Motor neuron (in vitro differentiated cells): Measurements from ENCODE around the gene TYSND1. TPM values are rescaled to one million over a fixed set of nuclear protein-coding genes. Genes with fewer than 3 reads are reported as not detected.

Experiments used
- ATAC-seq, 8 experiments: fragments of 200-7000 bp; cut with Tn5 transposase; replicated peaks in 6 of 8; 2 replicates each; pipeline ENCODE4 v1.8.0; 2021; ENCODE audit warnings: mild to moderate bottlenecking in 8 of 8, moderate library complexity in 8 of 8
- H3K27ac ChIP-seq, 2 donors: fragments of 250-450 bp; sonication (Bioruptor Pico); 2 replicates each; pipeline ENCODE4 v1.9.0; 2021; ENCODE audit warnings: antibody characterized with exemption in 2 of 2, mild to moderate bottlenecking in 2 of 2, moderate library complexity in 1 of 2
- H3K4me1 ChIP-seq, 2 donors: fragments of 250-450 bp; sonication (Bioruptor Pico); replicated peaks in 1 of 2; 2 replicates each; pipeline ENCODE4 v1.6.1; 2021; ENCODE audit warnings: antibody characterized with exemption in 2 of 2, mild to moderate bottlenecking in 2 of 2, moderate library complexity in 1 of 2
- H3K4me3 ChIP-seq, 5 donors: fragments of 250-450 bp; sonication (Bioruptor Pico); 2 replicates each; pipeline ENCODE4 v1.9.0; 2021; ENCODE audit warnings: antibody characterized with exemption in 5 of 5, mild to moderate bottlenecking in 5 of 5, moderate library complexity in 4 of 5
- WGBS, 10 experiments: fragments of 450-650 bp; shearing (Covaris generic); methylation state at CpG; one replicate each; pipeline ENCODE4 v1.0.0; 2022; 5-methylcytosine and 5-hydroxymethylcytosine counted together
- in situ Hi-C, 9 experiments: fragments of 400-800 bp; cut with MboI; loops; one replicate each; pipeline ENCODE4 v1.15.0; 2021; ENCODE audit warnings: low sequenced_read_pairs in 9 of 9, low pct_unique_long_range_greater_than_20kb in 2 of 9; ENCODE audit not compliant: unreplicated experiment in 9 of 9
- total RNA-seq, 8 experiments: library from RNA; unstranded; fragments of 300-600 nt; gene quantifications; 2 replicates each; pipeline versions ENCODE4 v1.2.3 to v1.2.4, GENCODE V29; 2022

Gene TYSND1
- total RNA-seq, 8 experiments from 2014 or later = 5.2 to 15.9 (median 7.9) TPM

- Histone ChIP-seq H3K27ac (no peak overlapping the region), H3K4me3 (no peak overlapping the region), H3K4me1 (no peaks in the 10 kb centered on the region)
- in situ Hi-C loops = no loop called here
- no peak for ATAC-seq
- 28 to 100% (median 61%) methylated on average over 1 to 4 of the region's 4 CpGs for WGBS, 10 experiments
These were observed 31.7 kb upstream of the TYSND1 start for GRCh38 chr10:70178139-70178725.

GRCh38 chr10:70176441-70176840 is 29.9 kb upstream of the TYSND1 start:
- Histone ChIP-seq H3K27ac (no peak overlapping the region), H3K4me1 (no peaks in the 10 kb centered on the region), H3K4me3 (no peak overlapping the region)
- ATAC-seq = no peak
- in situ Hi-C loops = no loop called here
- 61 to 98% (median 84%) methylated on average over 1 to 6 of the region's 6 CpGs for WGBS, 10 experiments

- no peak for ATAC-seq
- Histone ChIP-seq H3K4me1 (no peaks in the 10 kb centered on the region), H3K4me3 (no peak overlapping the region), H3K27ac (no peak overlapping the region)
- in situ Hi-C loops = no loop called here
- WGBS, 10 experiments = 40 to 100% (median 100%) methylated on average over 1 to 3 of the region's 3 CpGs; no CpG with 5 or more reads in 2 of the 10 experiments
These were observed 29.0 kb upstream of the TYSND1 start for GRCh38 chr10:70175516-70175915.

- H3K27ac ChIP-seq = no peak overlapping the region
- H3K4me1 ChIP-seq = peaks cover under 1 to 2% of the 10 kb centered on the region in 2 donors
- no peak overlapping the region for H3K4me3 ChIP-seq
- no peak for ATAC-seq
- in situ Hi-C loops = no loop called here
- WGBS, 10 experiments = 33 to 100% (median 80%) methylated on average over 1 to 4 of the region's 4 CpGs; no CpG with 5 or more reads in 3 of the 10 experiments
These were observed 27.7 kb upstream of the TYSND1 start for GRCh38 chr10:70174058-70174741.

GRCh38 chr10:70169649-70170364 is 23.3 kb upstream of the TYSND1 start:
- peak in 7 of 8 experiments; percentile 21 to 51 (median 39) for ATAC-seq
- 0 to 2% (median 0%) methylated on average over 2 to 17 of the region's 40 CpGs; no CpG with 5 or more reads in 1 of the 10 experiments for WGBS, 10 experiments
- peak overlapping the region; percentile 64 to 88 for H3K27ac ChIP-seq

GRCh38 chr10:70169011-70169410 is 22.5 kb upstream of the TYSND1 start:
- no peak overlapping the region for H3K27ac ChIP-seq
- WGBS, 10 experiments = 0 to 79% (median 40%) methylated on average over 1 to 2 of the region's 2 CpGs; no CpG with 5 or more reads in 1 of the 10 experiments
- H3K4me3 ChIP-seq = peak overlapping the region; percentile 46 to 76 (median 54)
- peaks cover 9% of the 10 kb centered on the region in 2 donors for H3K4me1 ChIP-seq
- in situ Hi-C loops = no loop called here
- no peak for ATAC-seq

More at GRCh38 chr10:70169649-70170364, 23.3 kb upstream of the TYSND1 start:
- Histone ChIP-seq H3K4me1 (peaks cover 9% of the 10 kb centered on the region in 2 donors), H3K4me3 (peak overlapping the region; percentile 46 to 76 (median 54))
- in situ Hi-C loops = no loop called here

- H3K4me1 ChIP-seq = peaks cover 9% of the 10 kb centered on the region in 2 donors
- H3K27ac ChIP-seq = no peak overlapping the region
- in situ Hi-C loops = no loop called here
- ATAC-seq = no peak
- H3K4me3 ChIP-seq = no peak overlapping the region
- 45 to 97% (median 86%) methylated on average over 3 to 7 of the region's 7 CpGs; no CpG with 5 or more reads in 2 of the 10 experiments for WGBS, 10 experiments
These were observed 20.7 kb upstream of the TYSND1 start for GRCh38 chr10:70167246-70167645.

GRCh38 chr10:70166394-70166793 is 19.9 kb upstream of the TYSND1 start:
- no peak for ATAC-seq
- H3K4me1 ChIP-seq = peaks cover 9% of the 10 kb centered on the region in 2 donors
- in situ Hi-C loops = no loop called here
- 33 to 100% (median 83%) methylated on average over 1 to 3 of the region's 3 CpGs; no CpG with 5 or more reads in 2 of the 10 experiments for WGBS, 10 experiments
- H3K4me3 ChIP-seq = no peak overlapping the region
- H3K27ac ChIP-seq = no peak overlapping the region

GRCh38 chr10:70164163-70164562 is 17.7 kb upstream of the TYSND1 start:
- Histone ChIP-seq H3K27ac (no peak overlapping the region), H3K4me1 (peaks cover 6 to 8% of the 10 kb centered on the region in 2 donors), H3K4me3 (no peak overlapping the region)
- 40 to 100% (median 88%) methylated on average over 2 to 3 of the region's 3 CpGs; no CpG with 5 or more reads in 2 of the 10 experiments for WGBS, 10 experiments
- peak in 3 of 8 experiments; percentile 75 to 83 (median 75) for ATAC-seq
- in situ Hi-C loops = no loop called here

- no peak for ATAC-seq
- H3K4me3 ChIP-seq = no peak overlapping the region
- peaks cover 0 to 1% of the 10 kb centered on the region in 2 donors for H3K4me1 ChIP-seq
- in situ Hi-C loops = no loop called here
- no peak overlapping the region for H3K27ac ChIP-seq
- 88 to 100% (median 100%) methylated on average over 1 to 3 of the region's 4 CpGs; no CpG with 5 or more reads in 2 of the 10 experiments for WGBS, 10 experiments
These were observed 16.9 kb upstream of the TYSND1 start for GRCh38 chr10:70163448-70163847.

- Histone ChIP-seq H3K27ac (no peak overlapping the region), H3K4me1 (no peaks in the 10 kb centered on the region), H3K4me3 (no peak overlapping the region)
- 50 to 100% (median 86%) methylated on average over 1 of the region's 1 CpG; no CpG with 5 or more reads in 3 of the 10 experiments for WGBS, 10 experiments
- ATAC-seq = no peak
- in situ Hi-C loops = no loop called here
These were observed 16.3 kb upstream of the TYSND1 start for GRCh38 chr10:70162892-70163201.

GRCh38 chr10:70162151-70162891 is 15.8 kb upstream of the TYSND1 start:
- Histone ChIP-seq H3K4me1 (no peaks in the 10 kb centered on the region), H3K27ac (no peak overlapping the region), H3K4me3 (no peak overlapping the region)
- in situ Hi-C loops = no loop called here
- WGBS, 10 experiments = 71 to 100% (median 92%) methylated on average over 1 of the region's 2 CpGs; no CpG with 5 or more reads in 6 of the 10 experiments
- no peak for ATAC-seq
